NK-92 treated with Interleukin-12 subunit alpha and Interleukin-12 subunit beta, amount 100 ng/mL, for 24 hours (cell line): ENCODE results near the gene GAS2L3.

Experiments
- DNase-seq: peaks from one replicate; lab custom pipeline; 2025; lab: John Stamatoyannopoulos, UW

GAS2L3 gene

DNA sequence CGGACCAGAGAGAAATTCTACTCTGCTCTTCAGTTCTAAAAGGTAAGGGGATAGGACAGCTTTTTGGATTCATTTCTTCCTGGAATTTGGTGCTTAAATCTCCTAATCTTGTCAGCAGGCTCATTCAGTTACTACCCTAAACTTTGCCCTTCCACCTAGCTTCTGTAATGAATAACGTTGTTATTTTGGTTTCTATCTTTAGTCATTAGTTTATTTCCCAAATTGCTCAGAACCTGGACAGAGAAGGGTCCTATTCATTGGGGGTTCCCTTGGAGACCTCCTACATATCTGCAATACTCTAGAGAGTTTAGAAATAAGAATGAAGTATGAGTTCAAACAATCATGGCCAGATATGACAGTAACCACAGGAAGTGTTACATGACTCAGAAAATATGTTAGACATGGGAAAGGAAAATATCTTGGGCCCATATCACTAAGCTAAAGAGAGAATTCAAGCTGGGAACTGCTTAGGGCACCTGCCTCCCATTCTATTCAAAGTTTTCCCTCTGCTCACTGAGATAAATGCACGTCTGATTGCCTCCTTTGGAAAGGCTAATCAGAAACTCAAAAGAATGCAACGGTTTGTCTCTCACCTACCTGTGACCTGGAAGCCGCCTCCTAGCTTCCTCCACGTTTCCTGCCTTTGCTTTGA lies 87.9 kb downstream of the GAS2L3 start:
- DNase-seq: no peak

- DNase-seq: no peak
Observed at GRCh38 chr12:100666588-100666987, 93.1 kb downstream of the GAS2L3 start.

DNA sequence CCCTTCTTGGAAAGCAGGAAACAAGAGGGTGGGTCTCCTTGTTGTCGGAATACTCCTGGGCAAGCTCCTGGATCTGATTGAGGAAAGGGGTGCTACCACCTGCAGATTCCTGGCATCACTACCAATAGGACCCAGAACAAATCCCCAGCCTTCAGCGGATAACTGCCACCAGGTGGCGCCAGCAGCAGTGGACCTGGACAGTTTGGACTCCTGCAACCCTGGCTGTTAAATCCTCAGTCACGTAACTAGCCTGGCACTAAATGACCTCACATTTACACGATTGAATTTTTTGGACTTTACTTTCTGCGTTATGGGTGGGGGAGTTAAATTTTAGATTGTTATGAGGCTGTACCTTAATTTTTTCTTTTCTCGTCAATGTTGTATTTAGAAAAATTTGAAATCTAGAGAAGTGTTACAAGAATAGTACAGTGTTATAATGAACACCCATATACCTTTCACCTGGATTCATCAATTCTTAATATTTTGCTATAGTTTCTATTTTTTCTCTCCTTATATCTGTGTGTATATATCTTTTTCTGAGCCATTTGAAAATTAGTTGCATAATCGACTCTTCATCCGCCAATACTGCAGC lies 95.6 kb downstream of the GAS2L3 start:
- DNase-seq: peak; percentile 11

DNA sequence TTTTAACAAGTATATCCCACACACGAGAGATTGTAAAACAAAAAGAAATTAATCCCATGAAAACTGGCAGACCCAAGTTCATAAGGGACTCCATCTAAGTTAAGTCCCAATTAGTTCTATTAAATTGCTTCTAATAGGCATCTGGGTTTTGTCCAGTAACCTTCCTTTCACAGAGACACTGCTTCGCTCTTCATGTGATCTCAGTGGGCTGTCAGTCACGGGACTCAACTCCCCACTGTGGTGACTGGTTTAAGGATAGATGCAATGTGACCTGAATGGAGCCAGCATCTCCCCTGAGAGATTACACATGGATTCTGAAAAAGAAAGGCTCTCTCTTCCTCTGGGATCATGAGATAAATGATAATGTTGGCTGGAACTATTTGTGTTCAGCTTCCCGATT lies 96.4 kb downstream of the GAS2L3 start:
- DNase-seq: no peak

GRCh38 chr12:100671396-100672074 lies 98.1 kb downstream of the GAS2L3 start:
- DNase-seq: no peak

DNA sequence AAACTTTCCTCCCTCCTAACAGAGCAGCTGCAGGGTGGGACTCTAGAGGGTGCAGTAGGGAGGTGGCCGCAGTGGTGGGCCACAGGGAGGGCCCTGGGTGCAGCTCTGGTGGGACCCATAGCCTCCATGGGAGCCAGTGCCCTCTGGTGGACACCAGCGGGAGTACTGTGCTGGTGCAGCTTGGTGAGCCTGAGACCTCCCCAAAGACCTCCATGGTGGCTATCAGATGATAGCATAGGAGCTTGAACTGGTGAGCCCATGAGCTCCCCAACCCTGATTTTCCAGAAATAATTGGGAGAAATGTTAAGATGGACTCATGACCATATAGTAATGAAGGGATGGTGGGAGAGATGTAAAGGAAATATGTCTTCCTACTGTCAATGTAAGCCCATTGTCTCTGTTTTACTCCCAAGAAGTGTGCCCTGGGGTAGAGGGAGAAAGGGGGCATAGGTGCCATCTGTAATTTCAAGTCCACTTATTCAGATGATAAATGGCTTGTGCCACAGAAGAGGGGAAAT lies 98.7 kb downstream of the GAS2L3 start:
- peak; percentile 2 for DNase-seq

- no peak for DNase-seq
Observed at GRCh38 chr12:100674036-100674888, 100.8 kb downstream of the GAS2L3 start.
